ENCODE data around the gene ENTPD1. TPM values are rescaled to one million over a fixed set of nuclear protein-coding genes. Genes with fewer than 3 reads are reported as not detected.

ENTPD1 gene
- polyA plus RNA-seq, 1 donor (not counting 4 experiments of a cell fraction or from before 2014, with no cell fraction given), result 0.03 TPM

DNA sequence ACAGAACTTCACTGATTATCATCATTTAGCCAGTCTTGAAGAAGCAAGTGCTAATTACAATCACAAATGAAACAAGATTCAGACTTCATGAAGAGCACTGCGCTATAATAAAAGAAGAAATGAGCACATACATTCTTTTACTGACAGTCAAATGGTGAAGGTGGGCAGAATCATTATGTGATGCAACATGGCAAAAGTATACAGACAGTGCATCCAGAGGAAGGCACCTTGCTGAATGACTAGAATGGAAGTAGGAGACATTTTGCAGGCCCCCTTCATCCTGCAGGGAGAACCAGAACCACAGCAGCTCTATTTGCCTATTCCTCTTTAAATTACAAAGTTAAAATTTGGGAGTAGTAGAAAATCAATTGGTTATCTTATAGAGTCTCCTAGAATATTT lies 120.8 kb downstream of the ENTPD1 start:
- H3K9me1 ChIP-seq (ENCODE audit: control insufficient read depth, extremely low read depth, insufficient read depth, low read length), result no peaks in the 10 kb centered on the region
- H2AFZ ChIP-seq (ENCODE audit: control insufficient read depth, low read length), result no peak overlapping the region
- H3K27ac ChIP-seq (ENCODE audit: control insufficient read depth, insufficient read depth, low read length), result no peak overlapping the region
- H3K4me3 ChIP-seq (ENCODE audit: control insufficient read depth in 2 of 3, extremely low read depth in 1 of 3, insufficient read depth in 2 of 3, low read depth in 1 of 3, low read length in 3 of 3), result no peak overlapping the region
- no peaks in the 10 kb centered on the region for H4K20me1 ChIP-seq (ENCODE audit: control insufficient read depth, extremely low read depth, insufficient read depth, low read length)
- no peak overlapping the region for H3K4me2 ChIP-seq (ENCODE audit: control insufficient read depth, extremely low read depth, insufficient read depth, low read depth, low read length)
- DNase-seq (ENCODE audit: low read depth, low spot score) (no peak), FAIRE-seq (no peak)
- H3K9me3 ChIP-seq (ENCODE audit: control insufficient read depth, low read depth, low read length), result no peaks in the 10 kb centered on the region
- H3K9ac ChIP-seq (ENCODE audit: control insufficient read depth, extremely low read depth, insufficient read depth, low read length), result no peak overlapping the region
- H3K27me3 ChIP-seq (ENCODE audit: control insufficient read depth, extremely low read depth, insufficient read depth, low read length), result no peaks in the 10 kb centered on the region
- dilution Hi-C loops (cut with MboI; ENCODE audit: extremely low pct_ligation_motif_present, low sequenced_read_pairs), result no loop called here
- TF ChIP-seq, protein P1, sequence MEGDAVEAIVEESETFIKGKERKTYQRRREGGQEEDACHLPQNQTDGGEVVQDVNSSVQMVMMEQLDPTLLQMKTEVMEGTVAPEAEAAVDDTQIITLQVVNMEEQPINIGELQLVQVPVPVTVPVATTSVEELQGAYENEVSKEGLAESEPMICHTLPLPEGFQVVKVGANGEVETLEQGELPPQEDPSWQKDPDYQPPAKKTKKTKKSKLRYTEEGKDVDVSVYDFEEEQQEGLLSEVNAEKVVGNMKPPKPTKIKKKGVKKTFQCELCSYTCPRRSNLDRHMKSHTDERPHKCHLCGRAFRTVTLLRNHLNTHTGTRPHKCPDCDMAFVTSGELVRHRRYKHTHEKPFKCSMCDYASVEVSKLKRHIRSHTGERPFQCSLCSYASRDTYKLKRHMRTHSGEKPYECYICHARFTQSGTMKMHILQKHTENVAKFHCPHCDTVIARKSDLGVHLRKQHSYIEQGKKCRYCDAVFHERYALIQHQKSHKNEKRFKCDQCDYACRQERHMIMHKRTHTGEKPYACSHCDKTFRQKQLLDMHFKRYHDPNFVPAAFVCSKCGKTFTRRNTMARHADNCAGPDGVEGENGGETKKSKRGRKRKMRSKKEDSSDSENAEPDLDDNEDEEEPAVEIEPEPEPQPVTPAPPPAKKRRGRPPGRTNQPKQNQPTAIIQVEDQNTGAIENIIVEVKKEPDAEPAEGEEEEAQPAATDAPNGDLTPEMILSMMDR (optimal IDR thresholded peaks at IDR 0.05 in 1 of 3, IDR thresholded peaks at IDR 0.05 in 1 of 3, conservative IDR thresholded peaks at IDR 0.05 in 1 of 3; ENCODE audit: extremely low read depth in 1 of 3, insufficient read depth in 2 of 3, low read length in 3 of 3), result no peak
- no peak for TF ChIP-seq EZH2 (IDR thresholded peaks at IDR 0.05; ENCODE audit: low read length)
- H3K36me3 ChIP-seq (ENCODE audit: control insufficient read depth in 2 of 2, extremely low read depth in 1 of 2, insufficient read depth in 2 of 2, low read length in 2 of 2), result no peaks in the 10 kb centered on the region
- no peaks in the 10 kb centered on the region for H3K4me1 ChIP-seq (ENCODE audit: control insufficient read depth, extremely low read depth, insufficient read depth, low read length)
- no peaks in the 10 kb centered on the region for H3K79me2 ChIP-seq (ENCODE audit: control insufficient read depth, insufficient read depth, low read length)

DNA sequence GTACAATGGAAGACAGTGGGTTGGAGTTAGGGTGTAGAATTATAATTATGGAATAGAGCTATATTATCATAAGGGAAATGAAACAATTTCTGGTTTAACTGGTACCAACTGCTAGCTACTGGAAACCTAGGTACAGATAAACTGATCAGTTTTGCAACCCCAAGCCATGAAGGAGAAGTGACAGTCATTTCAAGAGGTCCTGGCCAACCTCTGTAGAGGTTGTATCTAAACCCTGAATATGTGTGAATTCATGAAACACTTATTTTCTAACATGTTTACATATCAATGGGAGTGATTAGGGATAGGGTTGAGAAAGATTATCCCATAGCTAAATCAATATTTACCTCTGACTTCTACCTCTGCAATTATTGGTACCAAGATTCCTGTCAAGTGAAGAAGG lies 121.9 kb downstream of the ENTPD1 start:
- Histone ChIP-seq H3K9me3 (ENCODE audit: control insufficient read depth, low read depth, low read length) (no peaks in the 10 kb centered on the region), H3K4me2 (ENCODE audit: control insufficient read depth, extremely low read depth, insufficient read depth, low read depth, low read length) (no peak overlapping the region), H3K36me3 (ENCODE audit: control insufficient read depth in 2 of 2, extremely low read depth in 1 of 2, insufficient read depth in 2 of 2, low read length in 2 of 2) (no peaks in the 10 kb centered on the region), H3K9ac (ENCODE audit: control insufficient read depth, extremely low read depth, insufficient read depth, low read length) (no peak overlapping the region), H2AFZ (ENCODE audit: control insufficient read depth, low read length) (no peak overlapping the region), H3K79me2 (ENCODE audit: control insufficient read depth, insufficient read depth, low read length) (no peaks in the 10 kb centered on the region), H4K20me1 (ENCODE audit: control insufficient read depth, extremely low read depth, insufficient read depth, low read length) (no peaks in the 10 kb centered on the region), H3K27ac (ENCODE audit: control insufficient read depth, insufficient read depth, low read length) (no peak overlapping the region), H3K27me3 (ENCODE audit: control insufficient read depth, extremely low read depth, insufficient read depth, low read length) (no peaks in the 10 kb centered on the region), H3K4me3 (ENCODE audit: control insufficient read depth in 2 of 3, extremely low read depth in 1 of 3, insufficient read depth in 2 of 3, low read depth in 1 of 3, low read length in 3 of 3) (no peak overlapping the region), H3K4me1 (ENCODE audit: control insufficient read depth, extremely low read depth, insufficient read depth, low read length) (no peaks in the 10 kb centered on the region), H3K9me1 (ENCODE audit: control insufficient read depth, extremely low read depth, insufficient read depth, low read length) (no peaks in the 10 kb centered on the region)
- FAIRE-seq (no peak), DNase-seq (ENCODE audit: low read depth, low spot score) (no peak)
- dilution Hi-C loops (cut with MboI; ENCODE audit: extremely low pct_ligation_motif_present, low sequenced_read_pairs), result no loop called here
- TF ChIP-seq, protein P1 (optimal IDR thresholded peaks at IDR 0.05 in 1 of 3, IDR thresholded peaks at IDR 0.05 in 1 of 3, conservative IDR thresholded peaks at IDR 0.05 in 1 of 3; ENCODE audit: extremely low read depth in 1 of 3, insufficient read depth in 2 of 3, low read length in 3 of 3), result no peak
- no peak for TF ChIP-seq EZH2 (IDR thresholded peaks at IDR 0.05; ENCODE audit: low read length)

All from keratinocyte (primary cell).